Upper lobe of left lung (tissue), 4 donors: ENCODE measurements around the gene CES4A.

Experiments
- CTCF ChIP-seq, 6 experiments: fragments of 450-650 bp in 4 of 6; fragments of 200-600 bp in 2 of 6; sonication (generic) in 2 of 6; IDR thresholded peaks; one replicate each; pipeline ENCODE4 v1.5.1; 2016 to 2019; ENCODE audit warnings: antibody characterized with exemption in 6 of 6
- EP300 ChIP-seq, 4 donors: sonication (generic); formaldehyde crosslinking; IDR thresholded peaks; one replicate each; pipeline ENCODE4 v1.5.1; 2017; ENCODE audit warnings: antibody characterized with exemption in 4 of 4, control low read depth in 2 of 4
- POLR2A ChIP-seq, 4 donors: fragments of 450-650 bp; IDR thresholded peaks; one replicate each; pipeline ENCODE4 v1.5.1; 2016 to 2017; ENCODE audit warnings: antibody characterized with exemption in 4 of 4, mild to moderate bottlenecking in 2 of 4
- POLR2AphosphoS5 ChIP-seq, 2 donors: sonication (generic); formaldehyde crosslinking; IDR thresholded peaks; one replicate each; pipeline ENCODE4 v1.5.1; 2017; ENCODE audit warnings: antibody characterized with exemption in 2 of 2

GRCh38 chr16:67006930-67007658 is 18.7 kb downstream of the CES4A start:
- TF ChIP-seq CTCF (IDR thresholded peaks at IDR 0.05) (no peak), POLR2A (IDR thresholded peaks at IDR 0.05) (no peak), POLR2AphosphoS5 (IDR thresholded peaks at IDR 0.05) (no peak), EP300 (IDR thresholded peaks at IDR 0.05) (no peak)
